Lower leg skin (tissue), 4 donors: Measurements from ENCODE around the gene KNSTRN. TPM values are rescaled to one million over a fixed set of nuclear protein-coding genes. Genes with fewer than 3 reads are reported as not detected.

Experiments
- DNase-seq, 2 donors: peaks; one replicate each; pipeline ENCODE4 v3.0.0-alpha.2; 2019; ENCODE audit warnings: low spot score in 2 of 2
- H3K4me3 ChIP-seq: fragments of 200-600 bp; sonication (generic); 2 replicates; pipeline ENCODE4 v1.5.1; 2017; ENCODE audit warnings: mild to moderate bottlenecking, low read depth; ENCODE audit not compliant: poor library complexity, severe bottlenecking
- POLR2A ChIP-seq, 2 donors: fragments of 450-650 bp; IDR thresholded peaks; one replicate each; pipeline ENCODE4 v1.6.1; 2016 to 2017; ENCODE audit warnings: antibody characterized with exemption in 2 of 2, mild to moderate bottlenecking in 1 of 2, moderate library complexity in 1 of 2
- WGBS, 2 donors: methylation state at CpG; one replicate each; pipeline ENCODE4 v1.1.5; 2018; 5-methylcytosine and 5-hydroxymethylcytosine counted together
- intact Hi-C: fragments of 100-400 bp; cut with DNase I; formaldehyde crosslinking; loops from one replicate; pipeline ENCODE4 v1.15.0; 2023; ENCODE audit warnings: low total_unique reads
- total RNA-seq, 4 donors: library from RNA; depleted of rRNA; stranded (reverse); fragments of >200 nt; gene quantifications; one replicate each; pipeline ENCODE4 v1.1.0, GENCODE V29; 2016
- TF ChIP-seq, protein P1 (sequence below), 3 donors: fragments of 450-650 bp; IDR thresholded peaks; one replicate each; pipeline ENCODE4 v1.5.1; 2016; ENCODE audit warnings: antibody characterized with exemption in 3 of 3, mild to moderate bottlenecking in 3 of 3, moderate library complexity in 2 of 3

KNSTRN gene
- total RNA-seq, 4 donors from 2014 or later = 7.6 to 24.8 (median 13.1) TPM

GRCh38 chr15:40368719-40369473 lies 13.6 kb upstream of the KNSTRN start:
- intact Hi-C loops = loop anchor here (10.0 kb wide), 1 partner anchor 84 kb away; the partner anchor contains the start of gene ANKRD63
- no peak overlapping the region for H3K4me3 ChIP-seq
- 89 to 90% methylated on average over 24 of the region's 24 CpGs for WGBS, 2 donors
- no peak for TF ChIP-seq POLR2A (IDR thresholded peaks at IDR 0.05)
- TF ChIP-seq, protein P1, sequence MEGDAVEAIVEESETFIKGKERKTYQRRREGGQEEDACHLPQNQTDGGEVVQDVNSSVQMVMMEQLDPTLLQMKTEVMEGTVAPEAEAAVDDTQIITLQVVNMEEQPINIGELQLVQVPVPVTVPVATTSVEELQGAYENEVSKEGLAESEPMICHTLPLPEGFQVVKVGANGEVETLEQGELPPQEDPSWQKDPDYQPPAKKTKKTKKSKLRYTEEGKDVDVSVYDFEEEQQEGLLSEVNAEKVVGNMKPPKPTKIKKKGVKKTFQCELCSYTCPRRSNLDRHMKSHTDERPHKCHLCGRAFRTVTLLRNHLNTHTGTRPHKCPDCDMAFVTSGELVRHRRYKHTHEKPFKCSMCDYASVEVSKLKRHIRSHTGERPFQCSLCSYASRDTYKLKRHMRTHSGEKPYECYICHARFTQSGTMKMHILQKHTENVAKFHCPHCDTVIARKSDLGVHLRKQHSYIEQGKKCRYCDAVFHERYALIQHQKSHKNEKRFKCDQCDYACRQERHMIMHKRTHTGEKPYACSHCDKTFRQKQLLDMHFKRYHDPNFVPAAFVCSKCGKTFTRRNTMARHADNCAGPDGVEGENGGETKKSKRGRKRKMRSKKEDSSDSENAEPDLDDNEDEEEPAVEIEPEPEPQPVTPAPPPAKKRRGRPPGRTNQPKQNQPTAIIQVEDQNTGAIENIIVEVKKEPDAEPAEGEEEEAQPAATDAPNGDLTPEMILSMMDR (IDR thresholded peaks at IDR 0.05) = no peak
- no peak for DNase-seq

- WGBS, 2 donors = 87% methylated on average over 8 of the region's 10 CpGs; no CpG with 5 or more reads in 1 of the 2 donors
- DNase-seq = no peak
- H3K4me3 ChIP-seq = no peak overlapping the region
- intact Hi-C loops = loop anchor here (10.0 kb wide), 1 partner anchor 85 kb away; the partner anchor contains the start of gene ANKRD63
- TF ChIP-seq, protein P1 (IDR thresholded peaks at IDR 0.05) = no peak
- TF ChIP-seq POLR2A (IDR thresholded peaks at IDR 0.05) = no peak
These were observed 13.0 kb upstream of the KNSTRN start for GRCh38 chr15:40369474-40369869.

DNA sequence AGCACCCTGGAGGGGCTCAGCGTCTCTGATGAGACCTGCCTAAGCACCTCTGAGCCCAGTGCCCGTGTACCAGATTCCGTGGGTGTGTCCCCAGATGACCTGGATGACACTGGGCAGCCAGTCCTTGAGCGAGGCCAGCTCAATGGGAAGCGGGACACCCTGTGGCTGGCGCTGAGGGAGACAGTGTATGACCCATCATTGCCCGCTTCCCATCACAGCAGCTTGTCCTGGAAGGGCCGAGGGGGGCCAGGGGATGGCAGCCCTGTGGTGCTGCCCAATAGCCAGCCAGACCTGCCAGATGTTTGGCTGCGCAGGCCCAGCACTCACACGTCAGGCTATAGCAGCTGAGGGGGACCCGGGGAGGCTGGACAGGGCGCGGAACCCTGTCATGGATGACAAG lies 12.6 kb upstream of the KNSTRN start:
- WGBS, 2 donors = 92% methylated on average over 11 to 12 of the region's 13 CpGs
- no peak for DNase-seq
- no peak for TF ChIP-seq POLR2A (IDR thresholded peaks at IDR 0.05)
- TF ChIP-seq, protein P1 (IDR thresholded peaks at IDR 0.05) = no peak

DNA sequence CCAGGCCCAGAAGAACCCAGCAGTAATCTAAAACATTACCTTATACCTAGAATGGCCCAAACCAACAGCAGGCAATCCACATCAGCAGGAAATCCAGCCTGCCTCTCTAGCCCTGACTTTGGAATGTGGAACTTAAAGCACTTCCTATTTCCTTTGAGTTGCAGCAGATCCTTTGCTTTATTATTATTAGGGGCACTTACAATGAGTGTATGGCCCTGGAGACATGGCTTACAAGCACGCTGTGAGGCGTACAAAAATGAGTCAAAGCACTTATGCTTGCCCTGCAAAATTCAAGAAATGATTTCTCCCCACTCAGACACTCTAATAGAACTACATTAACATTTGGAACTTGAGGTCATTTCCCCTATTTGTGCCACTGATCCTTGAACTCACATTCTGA lies 9.5 kb upstream of the KNSTRN start:
- intact Hi-C loops = loop anchor here (10.0 kb wide), 1 partner anchor 52 kb away; no protein-coding TSS in a partner anchor

More for the DNA sequence above, 12.6 kb upstream of the KNSTRN start:
- intact Hi-C loops = loop anchor here (10.0 kb wide), 2 partner anchors 55 to 85 kb away; partner anchors contain the start of gene ANKRD63
- H3K4me3 ChIP-seq = no peak overlapping the region

DNA sequence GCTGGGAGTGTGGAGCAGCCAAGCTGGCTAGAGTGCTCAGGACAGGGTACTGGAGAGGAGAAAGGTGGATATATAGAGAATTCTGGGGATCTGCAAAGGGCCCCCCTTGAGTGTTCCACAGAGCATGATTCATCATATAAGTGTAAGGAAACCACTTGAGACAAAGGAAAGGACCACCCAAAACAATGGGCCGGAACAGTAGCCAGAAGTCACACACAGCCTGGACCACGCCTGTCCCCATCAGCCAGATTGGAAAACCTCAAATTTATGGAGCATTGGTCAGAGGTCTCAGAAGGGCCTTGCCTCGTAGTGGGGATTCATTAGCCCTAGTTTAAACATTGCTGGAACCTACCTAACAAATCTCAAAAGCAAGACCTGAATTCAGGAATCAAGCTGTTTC lies 4.9 kb upstream of the KNSTRN start:
- TF ChIP-seq, protein P1 (IDR thresholded peaks at IDR 0.05) = no peak
- no peak for TF ChIP-seq POLR2A (IDR thresholded peaks at IDR 0.05)
- no peak for DNase-seq
- H3K4me3 ChIP-seq = no peak overlapping the region
- intact Hi-C loops = loop anchor here (10.0 kb wide), 1 partner anchor 47 kb away; no protein-coding TSS in a partner anchor
- WGBS, 2 donors = 80 to 81% methylated on average over 3 of the region's 3 CpGs

More for the DNA sequence above, 9.5 kb upstream of the KNSTRN start:
- no peak overlapping the region for H3K4me3 ChIP-seq
- TF ChIP-seq, protein P1 (IDR thresholded peaks at IDR 0.05) = no peak
- TF ChIP-seq POLR2A (IDR thresholded peaks at IDR 0.05) = no peak
- no peak for DNase-seq
- WGBS, 2 donors = 54 to 62% methylated on average over 2 of the region's 2 CpGs
